ENCODE results near the gene EVA1A.

The EVA1A gene

DNA sequence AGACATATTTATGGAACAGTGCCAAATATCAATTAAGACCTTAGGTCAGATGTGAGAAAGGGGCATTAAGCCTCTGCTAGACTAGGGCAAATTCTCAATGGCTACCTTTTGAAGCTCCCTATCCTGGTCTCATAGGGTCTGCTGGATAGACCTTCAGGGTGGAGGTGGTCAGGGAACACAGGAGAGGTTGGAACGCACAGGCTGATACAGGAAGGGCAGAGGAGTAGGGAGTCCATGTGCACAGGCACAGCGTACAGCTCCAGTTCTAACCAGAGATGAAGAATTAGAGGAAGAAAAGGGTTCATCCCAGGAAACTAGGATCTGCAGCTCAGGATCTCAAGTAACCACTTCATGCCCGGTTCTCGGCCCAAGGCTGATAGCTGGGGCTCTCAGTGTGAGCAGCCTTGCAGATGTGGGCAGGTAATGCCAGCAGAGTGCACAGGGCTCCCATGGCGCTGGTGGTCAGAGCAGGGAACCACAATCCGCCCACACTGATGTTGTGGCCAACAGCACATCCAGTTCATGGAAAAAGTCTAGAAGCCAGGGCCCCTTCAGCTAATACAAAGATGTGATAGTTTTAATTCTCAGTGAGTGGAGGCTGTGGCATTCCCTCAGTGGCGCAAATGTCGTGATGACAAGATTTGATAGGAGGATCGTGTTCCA, 3.4 kb upstream of the EVA1A start:
- DNase-seq (ENCODE audit: low read depth in 2 of 3, low spot score in 1 of 3) = no peak

DNA sequence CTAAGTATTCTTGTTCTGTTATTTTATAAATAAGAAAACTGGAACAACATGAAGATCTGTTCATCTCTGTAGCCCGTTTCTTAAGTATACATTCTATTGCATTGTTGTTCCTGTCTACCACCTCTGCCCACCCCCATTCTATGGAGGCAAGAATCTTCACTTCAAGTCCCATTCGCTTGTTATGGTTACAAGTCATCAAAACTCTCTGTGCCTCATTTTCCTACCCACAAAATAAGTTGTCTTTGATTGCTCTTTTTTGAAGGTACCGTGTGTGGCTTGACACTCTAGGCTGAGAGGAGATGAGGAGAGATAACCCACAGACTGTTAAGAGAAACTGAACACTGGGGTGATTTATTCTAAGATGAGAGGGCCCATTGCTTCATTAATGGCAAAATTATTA, 2.9 kb upstream of the EVA1A start:
- DNase-seq (ENCODE audit: low read depth in 2 of 3, low spot score in 1 of 3) = no peak

DNA sequence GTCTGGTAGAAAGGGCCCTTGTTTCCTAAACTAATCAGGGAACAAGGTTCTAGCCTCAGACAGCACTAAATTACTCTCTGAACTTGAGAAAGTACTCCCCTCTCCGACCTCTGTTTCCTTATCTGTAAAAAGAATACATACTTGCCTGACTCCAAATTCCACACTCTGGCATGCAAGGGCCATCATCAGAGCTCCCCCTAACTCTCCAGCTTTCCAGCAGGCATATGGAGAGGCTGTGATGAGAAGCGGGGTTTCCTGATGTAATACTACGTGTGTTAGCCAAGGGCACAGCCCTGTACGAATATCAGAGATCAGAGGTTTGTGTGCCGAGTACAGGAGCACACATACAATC, 1.8 kb upstream of the EVA1A start:
- no peak for DNase-seq (ENCODE audit: low read depth in 2 of 3, low spot score in 1 of 3)

DNA sequence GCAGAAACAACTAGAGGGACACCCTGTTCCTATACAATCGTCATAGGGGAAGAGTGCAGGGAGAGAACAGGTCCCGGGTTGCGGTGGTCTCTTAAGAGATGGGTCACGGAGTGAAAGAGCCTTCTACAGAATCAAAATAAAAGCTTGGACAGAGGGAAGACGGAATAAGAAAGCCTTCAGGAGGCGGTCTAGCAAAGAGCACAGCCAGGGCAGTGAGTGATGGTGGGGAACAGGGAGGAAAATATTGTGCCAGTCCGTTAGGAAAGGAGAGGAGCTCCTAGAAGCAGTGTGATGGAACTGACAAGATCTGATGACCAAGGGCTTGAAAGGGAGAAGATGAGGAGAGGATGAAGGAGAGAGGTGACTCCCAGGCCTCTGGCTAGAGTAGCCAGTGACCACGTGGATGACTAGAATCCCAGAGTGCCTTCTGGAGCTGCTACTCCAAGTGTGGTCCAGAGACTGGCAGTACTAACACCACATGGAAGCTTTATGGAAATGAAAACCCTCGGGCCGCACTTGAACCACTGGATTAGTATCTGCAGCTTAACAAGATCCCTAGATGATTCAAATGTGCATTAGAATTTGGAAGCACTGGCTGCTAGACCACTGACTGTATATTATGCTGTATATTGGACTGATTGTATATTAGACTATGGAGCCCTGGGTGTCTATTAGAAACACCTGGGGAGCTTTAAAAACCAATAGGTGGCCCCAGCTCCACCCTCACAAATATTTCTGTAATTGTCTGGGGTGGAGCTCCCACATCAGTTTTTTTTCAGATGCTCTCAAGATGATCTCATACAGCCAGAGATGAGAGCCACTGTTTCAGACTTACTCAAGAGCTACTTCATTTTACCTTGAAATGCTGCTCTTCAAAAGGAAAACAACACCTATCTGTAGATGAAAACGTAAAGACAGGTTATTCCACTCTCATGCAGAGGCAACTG, 1.1 kb upstream of the EVA1A start:
- DNase-seq (ENCODE audit: low read depth in 2 of 3, low spot score in 1 of 3) = no peak

DNA sequence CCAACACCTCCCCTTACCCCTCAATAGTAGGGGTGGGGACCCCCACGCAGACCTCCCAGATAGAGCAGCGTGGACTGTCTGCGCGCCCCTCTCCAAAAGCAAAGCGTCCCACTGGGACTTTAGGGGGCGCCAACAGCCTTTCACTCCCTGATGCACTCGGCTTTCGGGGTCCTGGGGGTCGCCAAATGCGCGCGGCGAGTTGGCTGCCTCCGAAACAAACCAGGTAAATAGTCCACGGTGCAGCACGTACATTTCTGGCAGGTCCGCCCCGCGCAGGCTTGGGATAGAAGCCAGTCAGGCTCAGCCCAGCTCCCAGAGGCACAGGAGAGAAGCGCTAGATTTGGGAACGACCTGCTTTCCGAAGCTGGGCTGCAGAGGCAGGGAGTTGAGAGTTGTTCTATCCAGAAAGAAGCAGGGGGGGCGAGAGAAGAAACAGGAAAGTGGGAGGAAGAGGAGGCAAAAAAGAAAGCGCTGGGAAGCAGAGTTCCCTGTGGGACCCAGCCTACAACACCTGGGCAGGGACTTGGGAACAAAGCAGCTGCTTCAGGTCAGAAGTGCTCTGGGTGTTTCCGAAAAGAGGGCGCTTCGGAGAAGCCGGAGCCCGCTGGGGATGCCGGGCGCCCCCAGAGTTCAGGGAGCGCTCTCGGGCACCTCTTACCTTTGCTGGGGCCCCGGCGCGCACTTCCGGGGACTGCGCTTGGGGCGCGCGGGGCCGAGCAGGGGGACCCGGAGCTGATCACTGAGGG, 544 bp downstream of the EVA1A start:
- DNase-seq (ENCODE audit: low read depth in 2 of 3, low spot score in 1 of 3) = no peak

DNA sequence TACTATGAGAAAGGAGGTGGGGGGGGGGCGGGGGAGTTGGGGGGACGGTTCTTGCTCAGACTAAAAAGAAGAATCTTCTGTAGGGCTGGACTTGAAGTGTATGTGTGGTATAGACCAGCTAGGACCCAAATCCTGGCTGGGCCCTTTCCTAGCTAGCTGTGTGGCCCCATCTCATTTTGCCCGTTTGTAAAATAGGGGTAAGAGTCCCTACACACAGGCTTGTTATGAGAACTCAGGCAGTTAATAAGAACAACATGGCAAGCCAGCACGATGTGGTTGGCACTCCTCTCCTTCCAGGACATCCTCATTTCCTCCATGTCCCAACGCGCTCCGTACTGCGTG, 1.1 kb downstream of the EVA1A start:
- no peak for DNase-seq (ENCODE audit: low read depth in 2 of 3, low spot score in 1 of 3)

DNA sequence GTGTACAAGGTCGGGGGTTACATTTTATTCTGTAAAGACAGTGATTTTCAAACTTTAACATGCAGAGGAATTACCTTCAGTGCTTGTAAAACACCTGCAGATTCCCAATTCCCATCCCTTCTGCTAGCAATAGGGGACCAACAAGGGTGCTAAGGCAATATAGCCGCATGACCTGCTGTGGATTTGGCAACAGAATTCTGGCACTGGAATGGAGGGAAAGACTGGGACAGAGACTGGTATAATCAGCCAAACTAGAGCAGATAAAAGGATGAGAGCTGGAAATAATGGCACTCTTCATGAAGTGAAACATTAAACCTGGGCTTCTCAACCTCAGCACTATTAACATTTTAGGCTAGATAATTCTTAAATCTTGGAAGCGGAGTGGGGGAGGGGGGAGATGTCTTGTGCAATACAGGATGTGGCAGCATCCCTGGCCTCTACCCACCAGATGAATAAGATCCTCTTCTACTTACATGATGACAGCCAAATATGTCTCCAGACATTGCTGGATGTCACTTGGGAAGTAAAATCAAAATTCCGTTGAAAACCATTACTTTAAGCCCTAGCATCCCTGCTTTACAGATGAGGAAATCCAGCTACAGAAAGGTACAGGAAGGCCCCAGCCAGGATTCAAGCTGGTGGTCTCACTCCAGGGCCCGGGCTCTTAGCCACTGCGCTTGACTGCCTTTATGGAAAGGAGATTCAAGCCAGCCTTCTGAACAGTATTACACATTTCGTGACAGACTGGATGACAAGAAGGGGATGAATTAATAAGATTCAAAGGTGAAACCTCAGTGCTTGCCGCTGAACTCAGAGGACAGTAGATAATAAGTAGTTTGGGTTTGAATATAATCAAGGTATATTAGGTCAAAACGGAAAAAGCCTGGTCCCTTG, 1.7 kb downstream of the EVA1A start:
- DNase-seq (ENCODE audit: low read depth in 2 of 3, low spot score in 1 of 3) = no peak

DNA sequence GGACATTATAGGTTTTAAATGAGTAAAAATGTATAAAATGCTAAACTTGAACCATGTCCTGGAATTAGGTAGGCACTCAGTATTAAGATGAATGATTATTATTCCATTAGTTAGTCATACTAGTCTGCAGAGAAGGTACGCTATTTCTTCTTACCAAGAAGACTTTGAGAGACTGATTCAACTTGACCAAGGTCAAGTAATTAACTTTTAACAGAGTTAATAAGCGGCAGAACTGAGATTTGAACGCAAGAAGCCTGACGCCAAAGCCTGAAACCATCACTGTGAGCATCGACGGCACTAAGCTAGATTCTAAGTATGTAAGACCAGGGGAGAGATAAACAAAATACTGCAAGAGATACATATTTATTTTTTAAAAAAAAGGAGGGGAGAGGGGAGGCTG, 2.6 kb downstream of the EVA1A start:
- DNase-seq (ENCODE audit: low read depth in 2 of 3, low spot score in 1 of 3) = no peak

DNA sequence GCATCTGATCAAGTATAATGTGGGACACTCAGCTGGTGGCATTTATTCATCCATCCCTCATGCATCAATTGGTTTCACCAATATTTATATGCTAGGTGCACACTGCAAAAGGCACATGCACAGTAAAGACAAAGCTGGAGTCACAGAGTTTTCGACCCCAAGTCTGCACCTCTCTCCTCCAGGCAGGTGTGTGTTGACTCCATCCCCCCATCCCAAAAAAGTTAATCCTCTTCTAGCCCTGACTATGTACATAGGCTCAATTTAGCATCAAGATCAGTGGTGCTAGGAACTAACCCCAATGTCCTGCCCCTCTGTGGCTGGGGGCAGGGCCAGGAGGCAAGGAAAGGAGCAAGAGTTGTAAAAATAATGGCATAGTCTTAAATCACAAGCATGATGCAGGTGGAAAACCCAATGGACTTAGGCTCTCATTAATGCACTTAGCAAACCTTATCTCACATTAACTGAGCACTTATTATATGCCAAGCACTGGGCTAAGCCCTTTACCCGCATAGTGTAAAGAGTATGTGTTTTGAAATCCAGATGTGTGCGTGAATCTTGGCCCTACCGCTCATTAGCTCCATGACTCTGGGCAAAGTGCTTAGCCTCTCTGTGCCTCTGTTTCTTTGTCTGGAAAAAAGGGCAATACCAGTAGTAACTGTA, 3.1 kb downstream of the EVA1A start:
- DNase-seq (ENCODE audit: low read depth in 2 of 3, low spot score in 1 of 3) = no peak

DNA sequence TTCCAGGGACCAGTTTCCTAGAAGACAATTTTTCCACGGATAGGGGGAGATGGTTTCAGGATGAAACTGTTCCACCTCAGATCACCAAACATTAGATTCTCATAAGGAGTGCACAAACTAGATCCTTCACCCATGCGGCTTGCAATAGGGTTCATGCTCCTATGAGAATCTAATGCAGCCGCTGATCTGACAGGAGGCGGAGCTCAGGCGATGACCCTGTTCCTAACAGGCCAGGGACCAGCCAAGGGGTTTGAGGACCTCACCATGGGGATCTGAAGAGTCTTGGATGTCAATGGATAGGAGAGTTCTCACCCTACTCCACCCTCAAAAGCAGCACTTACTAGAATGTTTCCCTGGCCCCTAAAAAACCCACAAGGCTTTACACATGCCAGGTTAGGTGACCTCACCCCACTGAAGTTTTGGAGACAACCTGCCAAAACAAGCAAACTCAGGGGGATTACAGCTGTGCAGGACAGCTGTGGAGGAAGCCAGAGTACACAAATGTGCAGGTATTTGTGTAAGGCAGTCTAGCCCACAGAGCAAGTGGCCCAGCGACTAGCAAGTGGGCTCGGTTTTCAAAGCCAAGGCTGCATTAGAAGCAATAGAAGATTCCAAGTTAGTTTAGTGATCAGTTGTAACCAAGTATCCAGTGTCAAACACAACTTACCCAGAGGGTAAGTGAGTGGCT, 3.9 kb downstream of the EVA1A start:
- DNase-seq (ENCODE audit: low read depth in 2 of 3, low spot score in 1 of 3) = no peak

DNA sequence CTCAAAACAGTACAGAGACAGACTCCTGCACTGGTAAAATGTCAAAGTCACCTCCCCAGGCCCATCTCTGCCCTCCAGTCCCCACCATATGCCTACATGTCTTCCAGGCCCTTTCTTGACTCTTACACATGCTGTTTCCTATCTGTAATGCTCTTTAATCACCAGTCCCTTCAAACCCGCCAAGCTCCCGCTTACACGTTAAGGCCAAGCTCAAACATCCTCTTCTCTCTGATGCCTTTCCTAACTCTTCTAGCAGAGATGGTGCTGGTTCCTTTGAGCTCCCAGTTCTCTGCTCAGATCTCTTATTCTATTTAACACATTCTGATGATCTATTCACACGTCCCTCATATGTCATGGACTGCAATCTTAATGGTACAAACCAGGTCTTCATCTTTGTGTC, 5.0 kb downstream of the EVA1A start:
- DNase-seq (ENCODE audit: low read depth in 2 of 3, low spot score in 1 of 3) = no peak

DNA sequence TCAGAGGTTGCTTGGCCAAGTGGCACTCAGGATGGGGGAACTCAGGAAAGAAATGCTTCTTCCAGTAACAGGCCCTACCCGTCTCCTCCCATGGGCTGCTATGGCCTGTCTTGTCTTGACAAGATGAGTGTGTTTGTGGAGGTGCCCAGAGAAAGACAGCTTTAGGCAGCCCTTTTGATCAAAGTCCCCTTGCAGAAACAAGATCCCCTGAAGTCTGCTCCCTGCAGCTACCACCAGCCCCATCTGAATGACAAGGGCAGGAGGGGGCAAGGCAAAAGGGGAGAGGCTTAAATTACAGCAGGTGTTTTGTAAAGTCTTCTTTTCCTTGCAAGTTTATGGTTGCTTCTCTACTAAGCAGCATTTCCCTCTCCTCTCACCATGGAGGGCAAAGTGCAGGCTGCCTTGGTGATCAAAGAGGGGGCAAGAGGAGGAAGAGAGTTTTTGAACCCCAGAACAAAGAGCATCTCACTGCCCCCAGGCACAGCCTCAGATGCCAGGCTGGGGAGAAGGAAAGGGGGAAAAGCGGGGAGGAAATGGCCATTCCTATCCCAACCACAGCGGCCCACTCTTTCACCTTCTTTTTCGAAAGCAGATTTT, 6.7 kb downstream of the EVA1A start:
- DNase-seq (ENCODE audit: low read depth in 2 of 3, low spot score in 1 of 3) = no peak

DNA sequence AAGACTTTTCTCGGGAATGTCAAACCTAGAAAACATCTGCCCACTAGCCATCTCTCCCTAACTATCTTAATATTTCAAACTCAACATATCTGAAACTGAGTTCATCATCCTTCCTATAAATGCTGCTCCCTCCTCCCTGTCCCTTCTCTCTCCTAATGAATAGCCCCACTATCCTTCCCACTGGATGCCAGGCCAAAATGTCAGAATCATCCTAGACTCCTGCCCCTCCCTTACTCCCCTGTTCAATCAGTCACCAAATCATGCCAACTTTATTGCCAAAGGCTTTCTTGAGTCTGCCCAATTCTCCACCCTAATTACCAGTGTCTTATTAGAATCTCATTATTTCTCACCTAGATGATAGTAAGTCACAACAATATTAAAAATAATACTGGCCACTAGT, 8.5 kb downstream of the EVA1A start:
- DNase-seq (ENCODE audit: low read depth in 2 of 3, low spot score in 1 of 3) = no peak

DNA sequence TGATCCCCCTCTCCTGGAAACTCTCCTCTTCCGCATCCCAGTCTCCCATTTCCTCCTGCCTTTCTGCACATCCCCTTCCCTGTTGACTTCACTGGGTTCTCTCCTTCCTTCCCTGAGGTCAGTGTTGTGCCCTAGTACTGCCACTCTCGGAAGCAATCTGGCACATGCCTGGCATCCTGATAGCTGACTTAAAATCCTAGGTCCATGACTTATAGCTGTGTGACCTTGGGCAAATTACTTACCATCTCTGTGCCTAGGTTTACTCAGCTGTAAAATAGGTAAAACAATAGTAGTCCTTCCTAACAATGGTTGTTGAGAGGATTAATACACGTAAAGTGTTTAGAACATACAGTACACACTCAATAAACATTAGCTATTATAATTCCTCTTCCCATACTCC, 9.3 kb downstream of the EVA1A start:
- DNase-seq (ENCODE audit: low read depth in 2 of 3, low spot score in 1 of 3) = no peak

DNA sequence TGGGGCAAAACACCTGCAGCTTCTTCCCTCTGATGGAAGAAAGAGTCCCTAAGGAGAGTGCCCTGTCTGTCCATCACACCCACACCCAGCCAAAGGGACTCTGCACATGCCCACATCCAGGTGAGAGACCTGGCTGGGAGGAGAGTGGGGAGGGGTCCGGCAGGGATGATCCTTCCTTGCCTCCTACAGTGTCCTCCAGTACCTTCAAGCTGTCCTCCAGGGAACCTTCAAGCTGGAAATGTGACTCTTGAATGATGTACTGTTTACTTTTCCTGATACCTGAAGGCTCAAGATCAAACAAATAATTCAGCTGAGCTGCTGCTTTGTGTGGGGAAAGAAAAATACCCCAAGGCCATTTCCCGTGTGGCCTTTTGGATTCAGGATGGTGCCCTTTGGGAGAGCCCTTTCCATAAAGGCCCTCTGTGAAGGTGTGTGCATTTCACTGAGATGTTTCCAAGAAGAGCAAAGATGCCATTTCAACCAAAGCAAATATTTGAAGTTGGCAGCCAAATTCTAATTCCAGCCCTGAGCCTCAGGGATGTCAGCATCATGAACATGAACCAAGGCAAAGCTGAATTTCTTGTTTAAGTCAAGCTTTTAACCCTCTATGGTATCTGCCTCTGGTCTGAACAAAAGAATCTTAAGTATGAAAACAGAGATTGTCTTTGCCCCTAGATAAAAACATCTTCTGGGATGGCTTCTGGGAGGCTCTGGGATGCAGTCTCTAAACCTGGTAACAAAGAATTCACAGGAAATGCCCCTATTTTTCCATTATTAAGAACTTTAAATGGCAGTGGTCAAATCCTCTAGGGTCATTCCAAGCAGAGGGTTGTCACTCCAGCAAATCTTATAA, 11.1 kb downstream of the EVA1A start:
- DNase-seq (ENCODE audit: low read depth in 2 of 3, low spot score in 1 of 3) = no peak

DNA sequence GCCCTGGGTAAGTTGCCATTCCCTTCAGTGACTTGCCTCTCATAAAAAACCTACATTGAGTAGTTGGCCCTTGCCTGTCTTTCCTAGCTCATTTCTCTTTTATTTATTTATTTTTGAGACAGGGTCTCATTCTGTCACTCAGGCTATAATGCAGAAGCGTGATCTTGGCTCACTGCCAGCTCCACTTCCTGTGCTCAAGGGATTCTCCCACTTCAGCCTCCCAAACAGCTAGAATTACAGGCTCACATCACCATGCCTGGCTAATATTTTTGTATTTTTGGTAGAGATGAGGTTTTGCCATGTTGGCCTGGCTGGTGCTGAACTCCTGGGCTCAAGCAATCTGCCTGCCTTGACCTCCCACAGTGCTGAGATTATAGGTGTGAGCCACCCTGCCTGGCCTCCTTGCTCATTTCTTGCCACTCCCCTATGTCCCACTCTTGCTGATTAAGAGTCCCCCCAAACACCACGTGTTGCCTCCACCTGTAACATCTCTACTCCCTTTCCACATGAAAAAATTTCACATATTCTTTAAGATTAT, 12.6 kb downstream of the EVA1A start:
- no peak for DNase-seq (ENCODE audit: low read depth in 2 of 3, low spot score in 1 of 3)

DNA sequence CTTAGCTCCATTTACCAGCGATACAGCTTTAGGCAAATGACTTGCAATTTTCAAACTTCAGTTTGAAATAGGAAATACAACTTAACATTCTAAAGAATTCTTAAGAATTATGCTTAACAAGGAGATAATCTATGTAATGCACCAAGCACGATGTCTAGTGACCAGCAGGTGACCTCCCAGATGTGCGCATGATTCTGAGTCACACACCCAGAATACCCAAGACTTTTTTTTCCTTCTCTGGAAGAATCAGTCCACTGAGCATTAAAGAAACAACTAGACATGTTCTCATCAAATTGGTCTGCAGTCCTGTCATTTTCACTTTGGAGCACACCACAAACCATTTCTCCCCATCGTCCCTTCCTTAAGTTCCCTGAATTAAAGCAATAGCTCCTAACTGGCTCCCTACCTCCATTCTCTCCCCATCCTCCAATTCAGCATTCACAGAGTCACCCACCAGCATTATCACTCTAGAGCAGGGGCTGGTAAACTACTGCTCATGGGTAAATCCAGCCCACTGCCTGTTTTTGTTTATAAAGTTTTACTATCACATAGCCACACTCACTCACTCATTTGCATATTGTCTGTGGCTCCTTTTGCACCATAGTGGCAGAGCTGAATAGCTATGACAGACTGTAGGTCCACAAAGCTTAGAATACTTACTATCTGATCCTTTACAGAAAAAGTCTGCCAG, 13.2 kb downstream of the EVA1A start:
- no peak for DNase-seq (ENCODE audit: low read depth in 2 of 3, low spot score in 1 of 3)

DNA sequence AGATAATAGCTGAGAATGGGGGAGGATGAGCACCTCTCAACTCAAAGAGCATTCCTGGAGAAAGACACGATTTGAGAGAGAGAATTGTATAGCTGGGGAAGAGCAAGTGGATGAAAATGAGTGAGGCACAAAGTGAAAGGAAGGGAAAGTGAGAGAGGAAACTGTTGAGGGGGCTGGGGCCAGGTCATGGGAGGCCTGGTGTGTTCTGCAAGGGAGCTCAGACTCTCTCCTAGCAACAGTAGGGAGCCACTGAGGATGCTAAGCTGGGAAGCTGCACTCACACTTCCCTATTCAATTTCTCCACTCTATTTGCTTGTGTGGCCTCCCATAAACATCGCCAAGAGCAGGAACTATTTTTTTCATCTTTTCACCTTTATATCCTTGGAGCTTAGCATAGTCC, 14.8 kb downstream of the EVA1A start:
- no peak for DNase-seq (ENCODE audit: low read depth in 2 of 3, low spot score in 1 of 3)

Data from stimulated activated CD4-positive, alpha-beta T cell treated with anti-CD3 and anti-CD28 coated beads, Interleukin-12 subunit alpha, Interleukin-12 subunit beta, amount 100 ng/mL, for 48 hours (primary cell).